ENCODE measurements around the gene RHO.
"Not testable (repeated sequence)": the region's sequence is repeated elsewhere in the genome, so short reads cannot be mapped to it uniquely, and the experiment has no call there.

Gene RHO

GRCh38 chr3:129543156-129543790, 14.8 kb downstream of the RHO start, which contains the start of gene H1-8:
TSS of gene H1-8 (plus strand) at chr3:129543175. CDS start at chr3:129543219, 44 bp downstream.
- TF ChIP-seq CTCF (IDR thresholded peaks at IDR 0.05; ENCODE audit: low read depth, low read length, missing control alignments): no peak
- DNase-seq (ENCODE audit: low read depth): no peak
- no peak within 1 kb of the TSS for H3K4me3 ChIP-seq (ENCODE audit: low read depth, low read length)
- in situ Hi-C loops (cut with HindIII; ENCODE audit: low sequenced_read_pairs): no loop called here

GRCh38 chr3:129543999-129544398, 15.6 kb downstream of the RHO start:
- no peak for TF ChIP-seq CTCF (IDR thresholded peaks at IDR 0.05; ENCODE audit: low read depth, low read length, missing control alignments)
- no peak overlapping the region for H3K4me3 ChIP-seq (ENCODE audit: low read depth, low read length)
- in situ Hi-C loops (cut with HindIII; ENCODE audit: low sequenced_read_pairs): no loop called here
- no peak for DNase-seq (ENCODE audit: low read depth)

GRCh38 chr3:129545951-129546350, 17.5 kb downstream of the RHO start:
- in situ Hi-C loops (cut with HindIII; ENCODE audit: low sequenced_read_pairs); H3K4me3 ChIP-seq (ENCODE audit: low read depth, low read length); DNase-seq (ENCODE audit: low read depth): not testable (repeated sequence)

GRCh38 chr3:129547241-129547640, 18.8 kb downstream of the RHO start:
- TF ChIP-seq CTCF (IDR thresholded peaks at IDR 0.05; ENCODE audit: low read depth, low read length, missing control alignments): no peak
- in situ Hi-C loops (cut with HindIII; ENCODE audit: low sequenced_read_pairs): no loop called here
- H3K4me3 ChIP-seq (ENCODE audit: low read depth, low read length): no peak overlapping the region
- DNase-seq (ENCODE audit: low read depth): no peak

- TF ChIP-seq CTCF (IDR thresholded peaks at IDR 0.05; ENCODE audit: low read depth, low read length, missing control alignments): no peak
- DNase-seq (ENCODE audit: low read depth): no peak
- in situ Hi-C loops (cut with HindIII; ENCODE audit: low sequenced_read_pairs): no loop called here
- H3K4me3 ChIP-seq (ENCODE audit: low read depth, low read length): no peak overlapping the region
These were observed 19.9 kb downstream of the RHO start for GRCh38 chr3:129548104-129548965.

GRCh38 chr3:129549006-129549800, 20.8 kb downstream of the RHO start:
- H3K4me3 ChIP-seq (ENCODE audit: low read depth, low read length): no peak overlapping the region
- in situ Hi-C loops (cut with HindIII; ENCODE audit: low sequenced_read_pairs): no loop called here
- DNase-seq (ENCODE audit: low read depth): no peak
- no peak for TF ChIP-seq CTCF (IDR thresholded peaks at IDR 0.05; ENCODE audit: low read depth, low read length, missing control alignments)

Data from astrocyte of the cerebellum (primary cell).